Liver (tissue), 3 donors: ENCODE data around the gene EDC4.

Experiments used
- EGR1 ChIP-seq, 2 donors: IDR thresholded peaks; 2 replicates each; pipeline ENCODE4 v1.6.1; 2016 to 2018; ENCODE audit warnings: antibody characterized with exemption in 2 of 2, low read depth in 2 of 2
- HNF4A ChIP-seq, 2 donors: conservative IDR thresholded peaks; 2 replicates each; pipeline ENCODE4 v1.6.1; 2016; ENCODE audit warnings: antibody characterized with exemption in 2 of 2, mild to moderate bottlenecking in 2 of 2
- JUND ChIP-seq, 2 donors: IDR thresholded peaks; 2 replicates each; pipeline ENCODE4 v1.6.1; 2016; ENCODE audit warnings: antibody characterized with exemption in 2 of 2
- NR2F2 ChIP-seq: IDR thresholded peaks from 2 replicates; pipeline ENCODE4 v1.6.1; 2016; ENCODE audit warnings: antibody characterized with exemption
- RAD21 ChIP-seq, 2 donors: IDR thresholded peaks; 2 replicates each; pipeline ENCODE4 v1.6.1; 2016; ENCODE audit warnings: antibody characterized with exemption in 2 of 2, mild to moderate bottlenecking in 2 of 2
- REST ChIP-seq: IDR thresholded peaks from 2 replicates; pipeline ENCODE4 v1.6.1; 2016; ENCODE audit warnings: antibody characterized with exemption, mild to moderate bottlenecking
- RXRA ChIP-seq, 2 donors: IDR thresholded peaks; 2 replicates each; pipeline ENCODE4 v1.6.1; 2017 to 2018; ENCODE audit warnings: antibody characterized with exemption in 2 of 2, mild to moderate bottlenecking in 1 of 2
- SP1 ChIP-seq: IDR thresholded peaks from 2 replicates; pipeline ENCODE4 v1.6.1; 2018; ENCODE audit warnings: antibody characterized with exemption, mild to moderate bottlenecking
- TAF1 ChIP-seq: conservative IDR thresholded peaks from 2 replicates; pipeline ENCODE4 v1.6.1; 2016; ENCODE audit warnings: antibody characterized with exemption, mild to moderate bottlenecking
- YY1 ChIP-seq: IDR thresholded peaks from 2 replicates; pipeline ENCODE4 v1.6.1; 2016; ENCODE audit warnings: antibody characterized with exemption, mild to moderate bottlenecking
- TF ChIP-seq, protein P1 (sequence below): fragments of 150-350 bp; IDR thresholded peaks from 2 replicates; pipeline ENCODE4 v1.5.1; 2017; ENCODE audit warnings: improper control_type of control experiment, low read depth, low read length; ENCODE audit not compliant: missing input control
- TF ChIP-seq, protein P2 (sequence below): IDR thresholded peaks from 2 replicates; pipeline ENCODE4 v1.6.1; 2016; ENCODE audit warnings: antibody characterized with exemption
- TF ChIP-seq, protein P3 (sequence below): IDR thresholded peaks from 2 replicates; pipeline ENCODE4 v1.6.1; 2016; ENCODE audit warnings: antibody characterized with exemption
- TF ChIP-seq, protein P4 (sequence below): IDR thresholded peaks from 2 replicates; pipeline ENCODE4 v1.6.1; 2016; ENCODE audit warnings: antibody characterized with exemption
- donor health status: healthy.
- donor health status: healthy.

GRCh38 chr16:67917852-67918236 lies 45.0 kb downstream of the EDC4 start:
- no peak for TF ChIP-seq RAD21 (IDR thresholded peaks at IDR 0.05)
- TF ChIP-seq, protein P1, sequence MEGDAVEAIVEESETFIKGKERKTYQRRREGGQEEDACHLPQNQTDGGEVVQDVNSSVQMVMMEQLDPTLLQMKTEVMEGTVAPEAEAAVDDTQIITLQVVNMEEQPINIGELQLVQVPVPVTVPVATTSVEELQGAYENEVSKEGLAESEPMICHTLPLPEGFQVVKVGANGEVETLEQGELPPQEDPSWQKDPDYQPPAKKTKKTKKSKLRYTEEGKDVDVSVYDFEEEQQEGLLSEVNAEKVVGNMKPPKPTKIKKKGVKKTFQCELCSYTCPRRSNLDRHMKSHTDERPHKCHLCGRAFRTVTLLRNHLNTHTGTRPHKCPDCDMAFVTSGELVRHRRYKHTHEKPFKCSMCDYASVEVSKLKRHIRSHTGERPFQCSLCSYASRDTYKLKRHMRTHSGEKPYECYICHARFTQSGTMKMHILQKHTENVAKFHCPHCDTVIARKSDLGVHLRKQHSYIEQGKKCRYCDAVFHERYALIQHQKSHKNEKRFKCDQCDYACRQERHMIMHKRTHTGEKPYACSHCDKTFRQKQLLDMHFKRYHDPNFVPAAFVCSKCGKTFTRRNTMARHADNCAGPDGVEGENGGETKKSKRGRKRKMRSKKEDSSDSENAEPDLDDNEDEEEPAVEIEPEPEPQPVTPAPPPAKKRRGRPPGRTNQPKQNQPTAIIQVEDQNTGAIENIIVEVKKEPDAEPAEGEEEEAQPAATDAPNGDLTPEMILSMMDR = no peak
- no peak for TF ChIP-seq RXRA (IDR thresholded peaks at IDR 0.05)
- no peak for TF ChIP-seq HNF4A (conservative IDR thresholded peaks at IDR 0.05)
- no peak for TF ChIP-seq REST
- no peak for TF ChIP-seq EGR1 (IDR thresholded peaks at IDR 0.05; ENCODE audit: low read depth in 2 of 2)
- TF ChIP-seq, protein P2, sequence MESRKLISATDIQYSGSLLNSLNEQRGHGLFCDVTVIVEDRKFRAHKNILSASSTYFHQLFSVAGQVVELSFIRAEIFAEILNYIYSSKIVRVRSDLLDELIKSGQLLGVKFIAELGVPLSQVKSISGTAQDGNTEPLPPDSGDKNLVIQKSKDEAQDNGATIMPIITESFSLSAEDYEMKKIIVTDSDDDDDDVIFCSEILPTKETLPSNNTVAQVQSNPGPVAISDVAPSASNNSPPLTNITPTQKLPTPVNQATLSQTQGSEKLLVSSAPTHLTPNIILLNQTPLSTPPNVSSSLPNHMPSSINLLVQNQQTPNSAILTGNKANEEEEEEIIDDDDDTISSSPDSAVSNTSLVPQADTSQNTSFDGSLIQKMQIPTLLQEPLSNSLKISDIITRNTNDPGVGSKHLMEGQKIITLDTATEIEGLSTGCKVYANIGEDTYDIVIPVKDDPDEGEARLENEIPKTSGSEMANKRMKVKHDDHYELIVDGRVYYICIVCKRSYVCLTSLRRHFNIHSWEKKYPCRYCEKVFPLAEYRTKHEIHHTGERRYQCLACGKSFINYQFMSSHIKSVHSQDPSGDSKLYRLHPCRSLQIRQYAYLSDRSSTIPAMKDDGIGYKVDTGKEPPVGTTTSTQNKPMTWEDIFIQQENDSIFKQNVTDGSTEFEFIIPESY = no peak
- TF ChIP-seq, protein P3, sequence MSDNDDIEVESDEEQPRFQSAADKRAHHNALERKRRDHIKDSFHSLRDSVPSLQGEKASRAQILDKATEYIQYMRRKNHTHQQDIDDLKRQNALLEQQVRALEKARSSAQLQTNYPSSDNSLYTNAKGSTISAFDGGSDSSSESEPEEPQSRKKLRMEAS = no peak
- no peak for TF ChIP-seq YY1
- TF ChIP-seq SP1 = no peak
- TF ChIP-seq TAF1 = no peak
- TF ChIP-seq JUND (IDR thresholded peaks at IDR 0.05) = no peak
- TF ChIP-seq NR2F2 = no peak
- TF ChIP-seq, protein P4, sequence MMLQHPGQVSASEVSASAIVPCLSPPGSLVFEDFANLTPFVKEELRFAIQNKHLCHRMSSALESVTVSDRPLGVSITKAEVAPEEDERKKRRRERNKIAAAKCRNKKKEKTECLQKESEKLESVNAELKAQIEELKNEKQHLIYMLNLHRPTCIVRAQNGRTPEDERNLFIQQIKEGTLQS = no peak
